GM06990 (cell line): ENCODE results near the gene ELOVL6.

Experiments
- DNase-seq: peaks from one replicate; pipeline ENCODE4 v3.0.0-alpha.2; 2011; ENCODE audit not compliant: insufficient read length; ENCODE audit errors: extremely low read depth
- H3K27me3 ChIP-seq: replicated peaks from 2 replicates; pipeline ENCODE4 v1.6.0; 2011; ENCODE audit warnings: low read length; ENCODE audit not compliant: control insufficient read depth, insufficient read depth
- H3K36me3 ChIP-seq: 2 replicates; pipeline ENCODE4 v1.5.1; 2011; ENCODE audit warnings: low read length; ENCODE audit not compliant: control insufficient read depth, insufficient read depth
- H3K4me3 ChIP-seq: replicated peaks from 2 replicates; pipeline ENCODE4 v1.5.1; 2011; ENCODE audit warnings: low read depth, mild to moderate bottlenecking, control low read depth, low read length
- TF ChIP-seq, protein P1 (sequence below): IDR thresholded peaks from 2 replicates; pipeline ENCODE4 v1.5.1; 2011; ENCODE audit warnings: low read length, control low read depth, mild to moderate bottlenecking, inconsistent platforms; ENCODE audit not compliant: insufficient read depth, poor library complexity, severe bottlenecking

Gene ELOVL6

DNA sequence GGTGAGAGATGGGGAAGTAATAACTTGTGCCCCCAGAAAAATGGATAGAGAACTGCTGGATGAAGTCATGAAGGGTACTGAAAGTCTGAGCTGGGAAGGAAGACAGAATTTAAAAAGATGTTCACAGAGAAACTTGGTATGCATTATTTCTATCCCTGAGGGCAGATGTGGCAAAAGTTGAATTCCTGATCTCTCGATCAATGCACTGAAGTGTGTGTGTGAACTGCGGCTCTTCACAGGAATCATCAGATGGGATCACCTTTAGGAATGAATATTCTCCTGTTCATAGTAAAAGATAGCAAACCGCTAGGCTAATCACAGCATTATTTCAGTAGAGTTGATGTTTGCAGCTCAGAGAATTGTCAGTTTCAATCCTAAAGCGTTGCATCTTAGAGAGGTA lies 86.4 kb downstream of the ELOVL6 start:
- TF ChIP-seq, protein P1, sequence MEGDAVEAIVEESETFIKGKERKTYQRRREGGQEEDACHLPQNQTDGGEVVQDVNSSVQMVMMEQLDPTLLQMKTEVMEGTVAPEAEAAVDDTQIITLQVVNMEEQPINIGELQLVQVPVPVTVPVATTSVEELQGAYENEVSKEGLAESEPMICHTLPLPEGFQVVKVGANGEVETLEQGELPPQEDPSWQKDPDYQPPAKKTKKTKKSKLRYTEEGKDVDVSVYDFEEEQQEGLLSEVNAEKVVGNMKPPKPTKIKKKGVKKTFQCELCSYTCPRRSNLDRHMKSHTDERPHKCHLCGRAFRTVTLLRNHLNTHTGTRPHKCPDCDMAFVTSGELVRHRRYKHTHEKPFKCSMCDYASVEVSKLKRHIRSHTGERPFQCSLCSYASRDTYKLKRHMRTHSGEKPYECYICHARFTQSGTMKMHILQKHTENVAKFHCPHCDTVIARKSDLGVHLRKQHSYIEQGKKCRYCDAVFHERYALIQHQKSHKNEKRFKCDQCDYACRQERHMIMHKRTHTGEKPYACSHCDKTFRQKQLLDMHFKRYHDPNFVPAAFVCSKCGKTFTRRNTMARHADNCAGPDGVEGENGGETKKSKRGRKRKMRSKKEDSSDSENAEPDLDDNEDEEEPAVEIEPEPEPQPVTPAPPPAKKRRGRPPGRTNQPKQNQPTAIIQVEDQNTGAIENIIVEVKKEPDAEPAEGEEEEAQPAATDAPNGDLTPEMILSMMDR = no peak
- no peaks in the 10 kb centered on the region for H3K27me3 ChIP-seq

GRCh38 chr4:110109455-110109854 lies 89.0 kb downstream of the ELOVL6 start:
- no peak for DNase-seq
- H3K36me3 ChIP-seq = no peaks in the 10 kb centered on the region
- H3K4me3 ChIP-seq = no peak overlapping the region

More for the DNA sequence above, 86.4 kb downstream of the ELOVL6 start:
- no peaks in the 10 kb centered on the region for H3K36me3 ChIP-seq
- no peak overlapping the region for H3K4me3 ChIP-seq
- no peak for DNase-seq

GRCh38 chr4:110108960-110109359 lies 89.5 kb downstream of the ELOVL6 start:
- Histone ChIP-seq H3K27me3 (no peaks in the 10 kb centered on the region), H3K4me3 (no peak overlapping the region), H3K36me3 (no peaks in the 10 kb centered on the region)
- TF ChIP-seq, protein P1 = no peak
- DNase-seq = no peak

More at GRCh38 chr4:110109455-110109854, 89.0 kb downstream of the ELOVL6 start:
- TF ChIP-seq, protein P1 = no peak
- no peaks in the 10 kb centered on the region for H3K27me3 ChIP-seq

DNA sequence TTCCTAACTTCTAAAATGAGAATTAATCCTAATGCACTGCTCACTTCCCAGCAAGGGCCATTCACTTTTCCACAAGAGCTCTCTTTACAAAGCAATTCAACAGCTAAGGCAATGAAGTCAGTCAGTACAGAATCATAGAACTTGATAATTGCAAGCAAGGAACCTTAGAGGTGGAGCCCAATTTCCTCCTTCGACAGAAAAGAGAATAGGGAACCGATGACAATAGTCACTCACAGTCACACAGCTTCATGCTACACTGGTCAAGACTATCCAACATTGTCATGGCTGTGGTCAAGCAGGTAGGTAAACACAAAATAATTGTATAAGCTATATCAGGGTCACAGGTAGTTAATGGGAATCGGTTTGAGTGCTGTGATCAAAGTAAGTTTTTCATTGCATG lies 90.0 kb downstream of the ELOVL6 start:
- TF ChIP-seq, protein P1 = no peak
- Histone ChIP-seq H3K4me3 (no peak overlapping the region), H3K36me3 (no peaks in the 10 kb centered on the region), H3K27me3 (no peaks in the 10 kb centered on the region)
- DNase-seq = peak; percentile 24

DNA sequence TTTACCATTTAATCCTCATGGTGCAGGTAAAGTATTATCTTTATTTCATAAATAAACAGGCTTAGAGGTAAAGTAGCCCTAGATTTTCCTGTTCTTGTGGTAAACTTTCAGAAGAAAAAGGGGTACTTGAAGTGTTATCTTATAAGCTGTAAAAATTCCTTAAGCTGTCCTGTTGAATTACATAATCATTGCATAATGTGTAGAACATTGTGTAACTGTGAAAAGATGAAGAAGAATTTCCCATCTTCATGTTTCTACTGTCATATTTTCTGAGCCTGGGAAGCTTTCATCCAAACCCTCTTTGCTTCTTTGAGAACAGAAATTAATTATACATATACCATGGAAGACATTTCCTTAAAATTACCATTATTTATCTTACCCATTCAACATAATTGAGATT lies 90.5 kb downstream of the ELOVL6 start:
- no peaks in the 10 kb centered on the region for H3K27me3 ChIP-seq
- H3K36me3 ChIP-seq = no peaks in the 10 kb centered on the region
- no peak overlapping the region for H3K4me3 ChIP-seq
- TF ChIP-seq, protein P1 = no peak
- DNase-seq = no peak

GRCh38 chr4:110106931-110107296 lies 91.5 kb downstream of the ELOVL6 start:
- Histone ChIP-seq H3K4me3 (no peak overlapping the region), H3K36me3 (no peaks in the 10 kb centered on the region), H3K27me3 (no peaks in the 10 kb centered on the region)
- peak; percentile 31 for DNase-seq
- TF ChIP-seq, protein P1 = no peak
